AG09319 (cell line): Measurements from ENCODE around the gene PRB4.
"Not testable (repeated sequence)": the region's sequence is repeated elsewhere in the genome, so short reads cannot be mapped to it uniquely, and the experiment has no call there.

Source experiments
- DNase-seq: peaks from one replicate; pipeline ENCODE4 v3.0.0-alpha.2; 2010; ENCODE audit warnings: low read depth; ENCODE audit errors: extremely low read depth
- CTCF ChIP-seq: IDR thresholded peaks from 2 replicates; pipeline ENCODE4 v1.5.1; 2011; ENCODE audit warnings: low read depth, mild to moderate bottlenecking, inconsistent platforms, low read length, moderate library complexity

Gene PRB4

GRCh38 chr12:11310336-11310735 lies at the start of gene PRB4:
PRB4 (minus strand) TSS chr12:11310436; CDS start chr12:11310398, 38 bp downstream.
- TF ChIP-seq CTCF = no peak
- no peak for DNase-seq

GRCh38 chr12:11351736-11352135 lies 41.5 kb upstream of the PRB4 start:
- not testable (repeated sequence) for DNase-seq

- DNase-seq = no peak
- no peak for TF ChIP-seq CTCF
Observed at GRCh38 chr12:11348439-11348838, 38.2 kb upstream of the PRB4 start.

- DNase-seq = no peak
- TF ChIP-seq CTCF = no peak
Observed at GRCh38 chr12:11347810-11348209, 37.6 kb upstream of the PRB4 start.

- DNase-seq = no peak
- no peak for TF ChIP-seq CTCF
Observed at GRCh38 chr12:11344500-11344899, 34.3 kb upstream of the PRB4 start.

- no peak for TF ChIP-seq CTCF
- no peak for DNase-seq
Observed at GRCh38 chr12:11324426-11324825, 14.2 kb upstream of the PRB4 start.

GRCh38 chr12:11321980-11322379 lies 11.7 kb upstream of the PRB4 start:
- TF ChIP-seq CTCF = no peak
- no peak for DNase-seq

- TF ChIP-seq CTCF = no peak
- DNase-seq = no peak
Observed at GRCh38 chr12:11307143-11307542, 3.1 kb downstream of the PRB4 start.
